Astrocyte (in vitro differentiated cells and primary cell): ENCODE data around the gene IGDCC3. TPM values are rescaled to one million over a fixed set of nuclear protein-coding genes. Genes with fewer than 3 reads are reported as not detected.

Experiments used
- DNase-seq: peaks from one replicate; pipeline ENCODE4 v3.0.0-alpha.2; 2010; ENCODE audit warnings: low read depth
- FAIRE-seq: peaks from 2 replicates; lab custom pipeline; 2011; peaks lifted over from hg19 to GRCh38; lab: Jason Lieb, UNC
- H2AFZ ChIP-seq: 2 replicates; pipeline ENCODE4 v1.6.0; 2012; ENCODE audit warnings: low read depth, low read length, inconsistent platforms
- H3K27ac ChIP-seq: 2 replicates; pipeline ENCODE4 v1.5.1; 2011; ENCODE audit warnings: low read depth, low read length, inconsistent platforms
- H3K27me3 ChIP-seq: 2 replicates; pipeline ENCODE4 v1.6.0; 2011; ENCODE audit warnings: low read length, inconsistent platforms; ENCODE audit not compliant: insufficient read depth
- H3K36me3 ChIP-seq: 2 replicates; pipeline ENCODE4 v1.5.1; 2011; ENCODE audit warnings: low read length, inconsistent platforms; ENCODE audit not compliant: insufficient read depth
- H3K4me1 ChIP-seq: 2 replicates; pipeline ENCODE4 v1.5.1; 2011; ENCODE audit warnings: low read length, inconsistent platforms; ENCODE audit not compliant: insufficient read depth
- H3K4me2 ChIP-seq: 2 replicates; pipeline ENCODE4 v1.6.0; 2012; ENCODE audit warnings: low read length, inconsistent platforms
- H3K4me3 ChIP-seq: 2 replicates; pipeline ENCODE4 v1.5.1; 2011; ENCODE audit warnings: low read depth, mild to moderate bottlenecking, low read length, inconsistent platforms; ENCODE audit not compliant: insufficient read depth
- H3K79me2 ChIP-seq: 2 replicates; pipeline ENCODE4 v1.6.0; 2012; ENCODE audit warnings: mild to moderate bottlenecking, low read length, inconsistent platforms; ENCODE audit not compliant: insufficient read depth
- H3K9ac ChIP-seq: 2 replicates; pipeline ENCODE4 v1.6.0; 2012; ENCODE audit warnings: mild to moderate bottlenecking, low read length, inconsistent platforms
- H3K9me3 ChIP-seq: 2 replicates; pipeline ENCODE4 v1.5.1; 2012; ENCODE audit warnings: low read depth, mild to moderate bottlenecking, low read length, inconsistent platforms; ENCODE audit not compliant: insufficient read depth
- H4K20me1 ChIP-seq: 2 replicates; pipeline ENCODE4 v1.6.0; 2012; ENCODE audit warnings: low read length, inconsistent platforms; ENCODE audit not compliant: insufficient read depth
- H3K27ac Mint-ChIP-seq: one replicate; pipeline ENCODE4 v1.8.0; 2021; ENCODE audit warnings: mild to moderate bottlenecking, mixed read lengths; ENCODE audit not compliant: unreplicated experiment
- H3K27me3 Mint-ChIP-seq: one replicate; pipeline ENCODE4 v1.8.0; 2021; ENCODE audit warnings: low read depth, mixed read lengths; ENCODE audit not compliant: unreplicated experiment
- H3K36me3 Mint-ChIP-seq: one replicate; pipeline ENCODE4 v1.8.0; 2021; ENCODE audit warnings: low read depth, mixed read lengths; ENCODE audit not compliant: unreplicated experiment
- H3K4me1 Mint-ChIP-seq: one replicate; pipeline ENCODE4 v1.8.0; 2021; ENCODE audit warnings: low read depth, mixed read lengths; ENCODE audit not compliant: unreplicated experiment
- H3K4me3 Mint-ChIP-seq: one replicate; pipeline ENCODE4 v1.8.0; 2021; ENCODE audit warnings: mild to moderate bottlenecking, moderate library complexity, mixed read lengths; ENCODE audit not compliant: unreplicated experiment
- H3K9me3 Mint-ChIP-seq: one replicate; pipeline ENCODE4 v1.8.0; 2021; ENCODE audit warnings: mild to moderate bottlenecking, mixed read lengths; ENCODE audit not compliant: unreplicated experiment
- EZH2 ChIP-seq: IDR thresholded peaks from 2 replicates; pipeline ENCODE4 v1.6.1; 2012; ENCODE audit warnings: mild to moderate bottlenecking, low read length, inconsistent platforms; ENCODE audit not compliant: insufficient read depth
- total RNA-seq: library from RNA; stranded (reverse); gene quantifications from 2 replicates; pipeline ENCODE4 v1.2.1, GENCODE V29; 2021
- TF ChIP-seq, protein P1 (sequence below): IDR thresholded peaks from 2 replicates; pipeline ENCODE4 v1.5.1; 2011; ENCODE audit warnings: low read depth, mild to moderate bottlenecking, inconsistent platforms, low read length, moderate library complexity; ENCODE audit not compliant: insufficient read depth

The IGDCC3 gene
- total RNA-seq, 1 donor from 2014 or later: 11.0 TPM

DNA sequence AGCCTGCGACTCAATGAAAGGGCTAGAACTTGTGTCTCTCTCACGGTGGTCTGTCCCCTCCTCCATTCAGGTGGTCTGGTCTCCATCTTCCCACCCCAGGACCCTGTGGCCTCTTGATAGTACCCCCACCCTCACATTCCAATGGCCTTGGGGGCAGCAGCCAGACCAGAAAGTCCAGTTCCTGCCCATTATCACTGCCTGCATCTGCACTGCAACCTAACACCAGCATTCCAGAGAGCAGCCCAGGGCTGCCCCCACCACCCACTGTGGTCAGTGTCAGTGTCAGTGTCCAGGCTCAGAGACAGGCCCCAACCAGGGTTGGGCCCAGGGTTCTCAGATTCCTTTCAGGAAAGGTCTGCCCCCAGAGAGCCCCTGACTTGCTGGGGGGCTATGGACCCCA is 12.6 kb downstream of the IGDCC3 start:
- Mint-ChIP-seq H3K27ac (peak overlapping the region; percentile 47), H3K27me3 (peaks cover 6% of the 10 kb centered on the region), H3K9me3 (no peaks in the 10 kb centered on the region), H3K4me1 (peaks cover 36% of the 10 kb centered on the region), H3K36me3 (peaks cover 2% of the 10 kb centered on the region), H3K4me3 (no peak overlapping the region)
- H3K9me3 ChIP-seq: no peaks in the 10 kb centered on the region
- no peaks in the 10 kb centered on the region for H3K79me2 ChIP-seq
- no peak overlapping the region for H3K4me3 ChIP-seq
- no peaks in the 10 kb centered on the region for H4K20me1 ChIP-seq
- H3K9ac ChIP-seq: no peak overlapping the region
- FAIRE-seq: no peak
- H2AFZ ChIP-seq: no peak overlapping the region
- H3K4me2 ChIP-seq: no peak overlapping the region
- H3K4me1 ChIP-seq: no peaks in the 10 kb centered on the region
- H3K27ac ChIP-seq: no peak overlapping the region
- no peak for TF ChIP-seq EZH2
- TF ChIP-seq, protein P1, sequence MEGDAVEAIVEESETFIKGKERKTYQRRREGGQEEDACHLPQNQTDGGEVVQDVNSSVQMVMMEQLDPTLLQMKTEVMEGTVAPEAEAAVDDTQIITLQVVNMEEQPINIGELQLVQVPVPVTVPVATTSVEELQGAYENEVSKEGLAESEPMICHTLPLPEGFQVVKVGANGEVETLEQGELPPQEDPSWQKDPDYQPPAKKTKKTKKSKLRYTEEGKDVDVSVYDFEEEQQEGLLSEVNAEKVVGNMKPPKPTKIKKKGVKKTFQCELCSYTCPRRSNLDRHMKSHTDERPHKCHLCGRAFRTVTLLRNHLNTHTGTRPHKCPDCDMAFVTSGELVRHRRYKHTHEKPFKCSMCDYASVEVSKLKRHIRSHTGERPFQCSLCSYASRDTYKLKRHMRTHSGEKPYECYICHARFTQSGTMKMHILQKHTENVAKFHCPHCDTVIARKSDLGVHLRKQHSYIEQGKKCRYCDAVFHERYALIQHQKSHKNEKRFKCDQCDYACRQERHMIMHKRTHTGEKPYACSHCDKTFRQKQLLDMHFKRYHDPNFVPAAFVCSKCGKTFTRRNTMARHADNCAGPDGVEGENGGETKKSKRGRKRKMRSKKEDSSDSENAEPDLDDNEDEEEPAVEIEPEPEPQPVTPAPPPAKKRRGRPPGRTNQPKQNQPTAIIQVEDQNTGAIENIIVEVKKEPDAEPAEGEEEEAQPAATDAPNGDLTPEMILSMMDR: no peak
- peaks cover 18% of the 10 kb centered on the region for H3K27me3 ChIP-seq
- H3K36me3 ChIP-seq: no peaks in the 10 kb centered on the region
- DNase-seq: no peak

DNA sequence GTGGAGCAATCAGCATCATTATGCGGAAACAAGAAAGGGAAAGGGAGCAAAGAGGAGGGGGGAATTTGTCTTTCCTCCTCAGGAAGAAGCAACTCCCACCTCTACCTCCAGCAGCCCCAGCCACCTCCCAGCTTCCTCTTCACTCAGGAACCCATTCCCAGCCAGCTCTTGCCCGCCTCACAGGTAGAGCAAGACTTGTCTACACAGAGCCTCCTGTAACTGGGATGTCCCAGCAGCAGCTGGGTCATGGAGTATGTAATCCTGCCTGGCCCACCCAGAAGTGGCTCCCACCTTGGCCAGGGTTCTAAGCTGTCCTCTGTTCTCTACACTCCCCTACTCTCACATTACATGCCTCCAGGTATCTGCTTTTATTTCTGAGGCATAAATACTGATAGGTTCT is 14.0 kb downstream of the IGDCC3 start:
- Mint-ChIP-seq H3K36me3 (peaks cover 2% of the 10 kb centered on the region), H3K27ac (peak overlapping the region; percentile 47), H3K27me3 (peaks cover 13% of the 10 kb centered on the region), H3K4me3 (no peak overlapping the region), H3K9me3 (no peaks in the 10 kb centered on the region), H3K4me1 (peaks cover 26% of the 10 kb centered on the region)
- H4K20me1 ChIP-seq: no peaks in the 10 kb centered on the region
- no peak overlapping the region for H3K9ac ChIP-seq
- H3K27me3 ChIP-seq: peaks cover 14% of the 10 kb centered on the region
- H3K4me1 ChIP-seq: no peaks in the 10 kb centered on the region
- FAIRE-seq (no peak), DNase-seq (no peak)
- TF ChIP-seq EZH2: no peak
- TF ChIP-seq, protein P1: no peak
- H2AFZ ChIP-seq: no peak overlapping the region
- H3K9me3 ChIP-seq: no peaks in the 10 kb centered on the region
- H3K36me3 ChIP-seq: no peaks in the 10 kb centered on the region
- no peak overlapping the region for H3K4me2 ChIP-seq
- no peak overlapping the region for H3K27ac ChIP-seq
- H3K79me2 ChIP-seq: no peaks in the 10 kb centered on the region
- no peak overlapping the region for H3K4me3 ChIP-seq

DNA sequence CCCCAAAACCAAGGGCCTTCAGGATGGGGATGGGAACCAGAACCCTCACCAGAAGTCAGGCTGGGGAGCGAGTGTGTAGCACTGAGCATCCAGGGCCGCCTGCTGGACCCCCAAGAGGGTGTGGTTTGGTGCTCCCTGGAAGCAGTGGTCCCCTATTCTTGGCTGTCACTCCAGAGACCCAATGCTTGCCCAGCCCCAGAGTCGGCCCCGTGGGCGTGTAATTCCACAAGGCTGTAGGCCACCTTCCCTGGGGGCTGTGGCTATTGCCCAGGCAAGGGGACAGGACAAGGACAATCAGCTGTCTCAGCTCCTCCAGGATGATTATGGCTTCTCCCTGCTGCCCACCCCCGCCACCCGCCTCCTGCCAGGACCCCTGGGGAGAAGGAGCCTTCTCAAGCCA is 14.5 kb downstream of the IGDCC3 start:
- Histone ChIP-seq H3K4me2 (no peak overlapping the region), H3K9me3 (no peaks in the 10 kb centered on the region), H4K20me1 (no peaks in the 10 kb centered on the region), H3K9ac (no peak overlapping the region), H3K36me3 (no peaks in the 10 kb centered on the region), H3K4me1 (no peaks in the 10 kb centered on the region), H3K27me3 (peaks cover 14% of the 10 kb centered on the region), H2AFZ (no peak overlapping the region), H3K79me2 (no peaks in the 10 kb centered on the region), H3K4me3 (no peak overlapping the region), H3K27ac (no peak overlapping the region)
- H3K4me3 Mint-ChIP-seq: no peak overlapping the region
- peaks cover 21% of the 10 kb centered on the region for H3K4me1 Mint-ChIP-seq
- H3K36me3 Mint-ChIP-seq: peaks cover 2% of the 10 kb centered on the region
- peaks cover 14% of the 10 kb centered on the region for H3K27me3 Mint-ChIP-seq
- no peak for DNase-seq
- peak overlapping the region; percentile 47 for H3K27ac Mint-ChIP-seq
- FAIRE-seq: no peak
- TF ChIP-seq EZH2: no peak
- TF ChIP-seq, protein P1: no peak
- H3K9me3 Mint-ChIP-seq: no peaks in the 10 kb centered on the region
